H9 (cell line): ENCODE measurements around the gene ZNRF3. TPM values are rescaled to one million over a fixed set of nuclear protein-coding genes. Genes with fewer than 3 reads are reported as not detected.

Source experiments
- DNase-seq: peaks from one replicate; pipeline ENCODE4 v3.0.0-alpha.2; 2017
- H2AFZ ChIP-seq: one replicate; pipeline ENCODE4 v1.6.1; 2013; ENCODE audit warnings: mild to moderate bottlenecking, low read length, control low read depth, moderate library complexity
- H2AK5ac ChIP-seq: 2 replicates; pipeline ENCODE4 v1.6.1; 2013; ENCODE audit warnings: low read length, control low read depth, mixed read lengths; ENCODE audit not compliant: insufficient read length
- H2BK120ac ChIP-seq: one replicate; pipeline ENCODE4 v1.6.1; 2013; ENCODE audit warnings: low read depth, mild to moderate bottlenecking, low read length, control low read depth, inconsistent platforms; ENCODE audit not compliant: poor library complexity, severe bottlenecking
- H2BK12ac ChIP-seq: 2 replicates; pipeline ENCODE4 v1.6.1; 2013; ENCODE audit warnings: low read length, control low read depth, mixed read lengths, low read depth; ENCODE audit not compliant: insufficient read length
- H2BK15ac ChIP-seq: 2 replicates; pipeline ENCODE4 v1.6.1; 2013; ENCODE audit warnings: low read depth, low read length, control low read depth
- H2BK20ac ChIP-seq: one replicate; pipeline ENCODE4 v1.6.1; 2013; ENCODE audit warnings: low read depth, mild to moderate bottlenecking, low read length, control low read depth, inconsistent platforms; ENCODE audit not compliant: poor library complexity, severe bottlenecking
- H2BK5ac ChIP-seq: 2 replicates; pipeline ENCODE4 v1.6.1; 2013; ENCODE audit warnings: low read length, control low read depth, mixed read lengths; ENCODE audit not compliant: insufficient read length
- H3K14ac ChIP-seq: 2 replicates; pipeline ENCODE4 v1.6.1; 2013; ENCODE audit warnings: low read length, control low read depth; ENCODE audit not compliant: insufficient read depth
- H3K18ac ChIP-seq: 2 replicates; pipeline ENCODE4 v1.6.1; 2013; ENCODE audit warnings: low read depth, mild to moderate bottlenecking, mixed read lengths, low read length, control low read depth; ENCODE audit not compliant: insufficient read length
- H3K23ac ChIP-seq: 2 replicates; pipeline ENCODE4 v1.6.1; 2013; ENCODE audit warnings: low read length, control low read depth, mixed read lengths, low read depth; ENCODE audit not compliant: insufficient read length
- H3K23me2 ChIP-seq: 2 replicates; pipeline ENCODE4 v1.6.1; 2013; ENCODE audit warnings: low read depth, mild to moderate bottlenecking, mixed read lengths, low read length, control low read depth; ENCODE audit not compliant: insufficient read length, poor library complexity, severe bottlenecking
- H3K27ac ChIP-seq: 2 replicates; pipeline ENCODE4 v1.5.1; 2013; ENCODE audit warnings: low read length, control low read depth, mixed read lengths, low read depth; ENCODE audit not compliant: insufficient read length
- H3K27me3 ChIP-seq: 2 replicates; pipeline ENCODE4 v1.6.1; 2013; ENCODE audit warnings: low read length, control low read depth, inconsistent platforms; ENCODE audit not compliant: insufficient read depth
- H3K4ac ChIP-seq: 2 replicates; pipeline ENCODE4 v1.6.1; 2013; ENCODE audit warnings: low read depth, mild to moderate bottlenecking, control low read depth, inconsistent platforms, low read length, moderate library complexity
- H3K4me1 ChIP-seq: 2 replicates; pipeline ENCODE4 v1.6.1; 2013; ENCODE audit warnings: low read length, control low read depth, inconsistent platforms; ENCODE audit not compliant: insufficient read depth
- H3K4me2 ChIP-seq: 2 replicates; pipeline ENCODE4 v1.6.1; 2013; ENCODE audit warnings: low read length, control low read depth, mixed read lengths; ENCODE audit not compliant: insufficient read length, insufficient read depth
- H3K56ac ChIP-seq: 2 replicates; pipeline ENCODE4 v1.6.1; 2013; ENCODE audit warnings: low read depth, mild to moderate bottlenecking, mixed read lengths, low read length, control low read depth; ENCODE audit not compliant: insufficient read length
- H3K79me1 ChIP-seq: 2 replicates; pipeline ENCODE4 v1.6.1; 2013; ENCODE audit warnings: low read depth, mild to moderate bottlenecking, moderate library complexity, low read length, control low read depth, inconsistent platforms; ENCODE audit not compliant: insufficient read depth, poor library complexity, severe bottlenecking
- H3K79me2 ChIP-seq: 2 replicates; pipeline ENCODE4 v1.6.1; 2013; ENCODE audit warnings: low read length, control low read depth, inconsistent platforms; ENCODE audit not compliant: insufficient read depth
- H3K9ac ChIP-seq: 2 replicates; pipeline ENCODE4 v1.6.1; 2013; ENCODE audit warnings: low read length, control low read depth, mixed read lengths; ENCODE audit not compliant: insufficient read length; ENCODE audit errors: extremely low read depth
- H3K9me3 ChIP-seq: one replicate; pipeline ENCODE4 v1.6.1; 2013; ENCODE audit warnings: low read depth, low read length, inconsistent platforms; ENCODE audit not compliant: control insufficient read depth
- H3T11ph ChIP-seq: one replicate; pipeline ENCODE4 v1.6.1; 2013; ENCODE audit warnings: mild to moderate bottlenecking, low read length, control low read depth, inconsistent platforms
- H4K20me1 ChIP-seq: one replicate; pipeline ENCODE4 v1.6.1; 2013; ENCODE audit not compliant: control insufficient read depth, insufficient read length, insufficient read depth
- H4K5ac ChIP-seq: 2 replicates; pipeline ENCODE4 v1.6.1; 2013; ENCODE audit warnings: low read depth, mild to moderate bottlenecking, mixed read lengths, low read length, control low read depth; ENCODE audit not compliant: insufficient read length
- H4K8ac ChIP-seq: replicated peaks from 2 replicates; pipeline ENCODE4 v1.6.1; 2013; ENCODE audit warnings: low read length, control low read depth, mixed read lengths, low read depth; ENCODE audit not compliant: insufficient read length
- H4K91ac ChIP-seq: 2 replicates; pipeline ENCODE4 v1.6.1; 2013; ENCODE audit warnings: low read depth, mild to moderate bottlenecking, moderate library complexity, mixed read lengths, low read length, control low read depth; ENCODE audit not compliant: insufficient read length
- H3K27ac Mint-ChIP-seq, 3 experiments: 2 replicates in 2 of 3; 3 replicates in 1 of 3; pipeline ENCODE4 v1.8.0; 2020 to 2021; ENCODE audit warnings: mixed read lengths in 3 of 3, mild to moderate bottlenecking in 1 of 3, moderate library complexity in 1 of 3
- H3K27me3 Mint-ChIP-seq: 2 replicates; pipeline ENCODE4 v1.8.0; 2021; ENCODE audit warnings: low read depth, mild to moderate bottlenecking, moderate library complexity, mixed read lengths
- H3K36me3 Mint-ChIP-seq, 3 experiments: 2 replicates in 2 of 3; 3 replicates in 1 of 3; pipeline ENCODE4 v1.8.0; 2020 to 2021; ENCODE audit warnings: low read depth in 3 of 3, mixed read lengths in 3 of 3; ENCODE audit not compliant: insufficient read depth in 1 of 3
- H3K4me1 Mint-ChIP-seq, 2 experiments: 2 replicates each; pipeline ENCODE4 v1.8.0; 2020; ENCODE audit warnings: mixed read lengths in 2 of 2
- H3K4me3 Mint-ChIP-seq, 2 experiments: 2 replicates in 1 of 2; 3 replicates in 1 of 2; pipeline ENCODE4 v1.8.0; 2020 to 2021; ENCODE audit warnings: mild to moderate bottlenecking in 2 of 2, mixed read lengths in 2 of 2, moderate library complexity in 1 of 2
- H3K9me3 Mint-ChIP-seq, 2 experiments: 2 replicates in 1 of 2; 3 replicates in 1 of 2; pipeline ENCODE4 v1.8.0; 2020; ENCODE audit warnings: mild to moderate bottlenecking in 2 of 2, mixed read lengths in 2 of 2, moderate library complexity in 1 of 2
- WGBS: extraction: QIAGEN DNeasy Blood & Tissue Kit; methylation state at CpG from one replicate; pipeline ENCODE4 v1.1.7; 2013; ENCODE audit warnings: missing lambda C conversion rate, low lambda C conversion rate, mixed read lengths; ENCODE audit not compliant: insufficient read length; ENCODE audit errors: extremely low coverage; 5-methylcytosine and 5-hydroxymethylcytosine counted together
- total RNA-seq: library from RNA; stranded (reverse); gene quantifications from 2 replicates; pipeline ENCODE4 v1.2.1, GENCODE V29; 2021
- TF ChIP-seq, protein P1 (sequence below): fragments of 200-600 bp; sonication (generic); conservative IDR thresholded peaks from 3 replicates; pipeline ENCODE4 v1.8.0; 2021; ENCODE audit warnings: antibody characterized with exemption, mild to moderate bottlenecking

Gene ZNRF3
- total RNA-seq, 1 experiment from 2014 or later: 20.6 TPM

DNA sequence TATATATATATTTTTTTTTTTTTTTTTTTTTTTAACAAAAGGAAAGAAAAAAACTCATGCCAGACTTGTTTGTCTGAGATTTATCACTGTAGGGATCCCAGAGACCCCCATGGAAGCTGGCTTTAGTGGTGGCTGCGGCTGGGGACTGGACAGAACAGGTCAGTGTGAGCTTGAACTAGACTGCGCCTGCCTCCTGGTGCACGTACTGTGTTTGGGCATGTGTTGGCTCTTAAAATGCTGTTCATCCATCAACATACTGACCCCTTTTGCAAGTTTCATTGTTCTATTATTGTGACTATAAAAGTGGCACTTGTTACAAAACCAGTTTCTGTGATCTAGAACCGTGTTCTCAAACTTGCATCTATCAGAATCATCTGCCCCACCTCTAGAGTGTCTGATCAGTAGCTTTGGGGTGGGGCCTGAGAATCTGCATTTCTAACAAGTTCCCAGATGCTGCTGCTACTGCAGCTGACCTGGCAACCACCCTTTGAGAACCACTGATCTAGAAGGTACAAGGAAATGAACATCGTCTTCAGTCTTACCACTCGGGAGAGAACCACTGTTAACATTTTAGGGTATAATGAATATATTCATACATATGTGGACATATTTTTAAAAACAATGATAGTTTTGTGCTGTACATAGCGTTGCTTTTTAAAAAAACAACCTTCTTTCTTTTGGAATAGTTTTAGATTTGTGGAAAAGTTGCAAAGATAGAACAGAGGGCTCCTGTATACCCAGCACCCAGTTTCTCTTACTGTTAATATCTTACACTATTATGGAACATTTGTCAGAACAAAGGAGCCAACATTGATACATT, 54.0 kb downstream of the ZNRF3 start:
- Histone ChIP-seq H3K23ac (no peak overlapping the region), H4K20me1 (no peaks in the 10 kb centered on the region), H3K4me2 (no peak overlapping the region), H3K9me3 (no peaks in the 10 kb centered on the region), H3K4me1 (peaks cover 5% of the 10 kb centered on the region), H2AK5ac (no peak overlapping the region), H3T11ph (no peak overlapping the region), H2AFZ (no peak overlapping the region), H2BK5ac (no peak overlapping the region), H2BK120ac (no peak overlapping the region), H3K27ac (no peak overlapping the region), H4K91ac (no peak overlapping the region), H2BK15ac (no peak overlapping the region), H3K79me1 (peaks cover 16% of the 10 kb centered on the region), H4K8ac (no peak overlapping the region), H3K27me3 (no peaks in the 10 kb centered on the region), H2BK12ac (no peak overlapping the region), H2BK20ac (no peak overlapping the region), H3K9ac (no peak overlapping the region), H3K23me2 (no peaks in the 10 kb centered on the region), H3K14ac (no peak overlapping the region), H3K79me2 (peaks cover 13% of the 10 kb centered on the region; the same call in 1 of the 2 replicates), H4K5ac (no peak overlapping the region), H3K56ac (no peak overlapping the region), H3K4ac (no peak overlapping the region), H3K18ac (no peak overlapping the region)
- no peak overlapping the region for H3K4me3 Mint-ChIP-seq
- no CpG with 5 or more reads among the region's 7 CpGs for WGBS
- no peaks in the 10 kb centered on the region for H3K9me3 Mint-ChIP-seq
- peaks cover 65 to 77% of the 10 kb centered on the region in 2 experiments for H3K4me1 Mint-ChIP-seq
- peak overlapping the region in 1 of 3 experiments; percentile 46; a peak in 1 of 7 replicates for H3K27ac Mint-ChIP-seq
- H3K36me3 Mint-ChIP-seq: peaks cover 0 to 1% (median 0%) of the 10 kb centered on the region in 3 experiments; a peak in 1 of 7 replicates
- no peak for DNase-seq
- H3K27me3 Mint-ChIP-seq: no peaks in the 10 kb centered on the region
- TF ChIP-seq, protein P1, sequence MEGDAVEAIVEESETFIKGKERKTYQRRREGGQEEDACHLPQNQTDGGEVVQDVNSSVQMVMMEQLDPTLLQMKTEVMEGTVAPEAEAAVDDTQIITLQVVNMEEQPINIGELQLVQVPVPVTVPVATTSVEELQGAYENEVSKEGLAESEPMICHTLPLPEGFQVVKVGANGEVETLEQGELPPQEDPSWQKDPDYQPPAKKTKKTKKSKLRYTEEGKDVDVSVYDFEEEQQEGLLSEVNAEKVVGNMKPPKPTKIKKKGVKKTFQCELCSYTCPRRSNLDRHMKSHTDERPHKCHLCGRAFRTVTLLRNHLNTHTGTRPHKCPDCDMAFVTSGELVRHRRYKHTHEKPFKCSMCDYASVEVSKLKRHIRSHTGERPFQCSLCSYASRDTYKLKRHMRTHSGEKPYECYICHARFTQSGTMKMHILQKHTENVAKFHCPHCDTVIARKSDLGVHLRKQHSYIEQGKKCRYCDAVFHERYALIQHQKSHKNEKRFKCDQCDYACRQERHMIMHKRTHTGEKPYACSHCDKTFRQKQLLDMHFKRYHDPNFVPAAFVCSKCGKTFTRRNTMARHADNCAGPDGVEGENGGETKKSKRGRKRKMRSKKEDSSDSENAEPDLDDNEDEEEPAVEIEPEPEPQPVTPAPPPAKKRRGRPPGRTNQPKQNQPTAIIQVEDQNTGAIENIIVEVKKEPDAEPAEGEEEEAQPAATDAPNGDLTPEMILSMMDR: no peak
